Measurements from ENCODE around the gene IL1B.
"Not testable (repeated sequence)": the region's sequence is repeated elsewhere in the genome, so short reads cannot be mapped to it uniquely, and the experiment has no call there.

IL1B gene

GRCh38 chr2:112839407-112840067, 3.0 kb upstream of the IL1B start:
- Histone ChIP-seq H3K27me3 (ENCODE audit: insufficient read depth, insufficient read length) (no peaks in the 10 kb centered on the region), H3K9me3 (ENCODE audit: insufficient read depth, low read length) (no peaks in the 10 kb centered on the region), H3K36me3 (ENCODE audit: insufficient read depth, insufficient read length, low read length) (no peaks in the 10 kb centered on the region), H3K4me3 (ENCODE audit: insufficient read length, low read depth) (no peak overlapping the region), H3K9ac (ENCODE audit: insufficient read length, low read depth) (no peak overlapping the region), H3K4me1 (ENCODE audit: insufficient read depth, insufficient read length) (no peaks in the 10 kb centered on the region)
- DNase-seq (ENCODE audit: low read depth, low spot score) = no peak
- TF ChIP-seq YY1 (IDR thresholded peaks at IDR 0.05; ENCODE audit: insufficient read depth, insufficient read length) (no peak), SUZ12 (IDR thresholded peaks at IDR 0.05; ENCODE audit: extremely low read depth, insufficient read depth, insufficient read length) (no peak), ZNF274 (IDR thresholded peaks at IDR 0.05; ENCODE audit: low read depth, low read length) (no peak)

DNA sequence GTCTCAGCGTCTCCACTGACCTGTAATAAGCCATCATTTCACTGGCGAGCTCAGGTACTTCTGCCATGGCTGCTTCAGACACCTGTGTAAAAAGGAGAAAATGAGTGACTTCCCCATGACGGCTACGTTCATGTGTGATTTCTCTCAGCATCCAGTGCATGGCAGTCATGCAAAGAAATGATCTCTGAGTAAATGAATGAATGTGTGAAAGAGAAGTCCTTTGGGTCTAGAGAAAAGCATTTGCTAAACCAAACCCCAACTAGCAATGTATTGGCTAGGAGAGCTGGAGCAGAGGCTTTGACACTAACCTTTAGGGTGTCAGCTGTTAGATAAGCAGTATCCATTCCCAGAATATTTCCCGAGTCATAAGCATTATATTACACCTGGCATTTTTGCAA, 417 bp downstream of the IL1B start:
- no peaks in the 10 kb centered on the region for H3K27me3 ChIP-seq (ENCODE audit: insufficient read depth, insufficient read length)
- H3K4me1 ChIP-seq (ENCODE audit: insufficient read depth, insufficient read length) = peaks cover 3% of the 10 kb centered on the region
- H3K4me3 ChIP-seq (ENCODE audit: insufficient read length, low read depth) = no peak overlapping the region
- no peak overlapping the region for H3K9ac ChIP-seq (ENCODE audit: insufficient read length, low read depth)
- no peak for TF ChIP-seq YY1 (IDR thresholded peaks at IDR 0.05; ENCODE audit: insufficient read depth, insufficient read length)
- no peak for TF ChIP-seq SUZ12 (IDR thresholded peaks at IDR 0.05; ENCODE audit: extremely low read depth, insufficient read depth, insufficient read length)
- TF ChIP-seq ZNF274 (IDR thresholded peaks at IDR 0.05; ENCODE audit: low read depth, low read length) = no peak
- H3K36me3 ChIP-seq (ENCODE audit: insufficient read depth, insufficient read length, low read length) = no peaks in the 10 kb centered on the region
- H3K9me3 ChIP-seq (ENCODE audit: insufficient read depth, low read length) = no peaks in the 10 kb centered on the region
- DNase-seq (ENCODE audit: low read depth, low spot score) = no peak

GRCh38 chr2:112835536-112836162, 930 bp downstream of the IL1B start:
- Histone ChIP-seq H3K9ac (ENCODE audit: insufficient read length, low read depth) (no peak overlapping the region), H3K9me3 (ENCODE audit: insufficient read depth, low read length) (no peaks in the 10 kb centered on the region), H3K4me1 (ENCODE audit: insufficient read depth, insufficient read length) (peaks cover 3% of the 10 kb centered on the region), H3K36me3 (ENCODE audit: insufficient read depth, insufficient read length, low read length) (no peaks in the 10 kb centered on the region), H3K27me3 (ENCODE audit: insufficient read depth, insufficient read length) (no peaks in the 10 kb centered on the region), H3K4me3 (ENCODE audit: insufficient read length, low read depth) (no peak overlapping the region)
- no peak for DNase-seq (ENCODE audit: low read depth, low spot score)
- TF ChIP-seq SUZ12 (IDR thresholded peaks at IDR 0.05; ENCODE audit: extremely low read depth, insufficient read depth, insufficient read length) = no peak
- no peak for TF ChIP-seq YY1 (IDR thresholded peaks at IDR 0.05; ENCODE audit: insufficient read depth, insufficient read length)
- TF ChIP-seq ZNF274 (IDR thresholded peaks at IDR 0.05; ENCODE audit: low read depth, low read length) = no peak

DNA sequence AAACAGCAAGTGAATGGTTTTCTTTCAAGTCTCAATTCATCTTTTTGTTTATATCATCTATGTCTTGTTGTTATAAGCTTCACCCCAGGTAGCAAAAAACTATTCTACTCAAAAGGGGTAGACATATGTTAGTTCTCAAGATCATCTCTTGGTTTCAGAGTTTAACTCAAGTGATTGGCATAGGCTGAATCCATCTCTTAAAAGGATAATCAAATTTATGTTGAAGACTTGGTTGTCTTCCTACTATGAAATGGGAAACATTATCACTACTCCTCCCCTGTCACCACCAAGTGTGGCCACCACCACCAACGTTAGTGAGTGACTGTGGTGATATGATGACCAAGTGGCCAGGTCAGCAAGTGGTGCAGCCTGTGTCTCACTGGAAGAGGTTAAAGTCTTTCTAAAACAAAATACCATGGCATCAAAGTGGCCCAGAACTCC, 1.5 kb downstream of the IL1B start:
- no peaks in the 10 kb centered on the region for H3K36me3 ChIP-seq (ENCODE audit: insufficient read depth, insufficient read length, low read length)
- H3K27me3 ChIP-seq (ENCODE audit: insufficient read depth, insufficient read length) = no peaks in the 10 kb centered on the region
- peaks cover 3% of the 10 kb centered on the region for H3K4me1 ChIP-seq (ENCODE audit: insufficient read depth, insufficient read length)
- no peak overlapping the region for H3K9ac ChIP-seq (ENCODE audit: insufficient read length, low read depth)
- no peaks in the 10 kb centered on the region for H3K9me3 ChIP-seq (ENCODE audit: insufficient read depth, low read length)
- no peak overlapping the region for H3K4me3 ChIP-seq (ENCODE audit: insufficient read length, low read depth)
- TF ChIP-seq ZNF274 (IDR thresholded peaks at IDR 0.05; ENCODE audit: low read depth, low read length) = no peak
- no peak for TF ChIP-seq SUZ12 (IDR thresholded peaks at IDR 0.05; ENCODE audit: extremely low read depth, insufficient read depth, insufficient read length)
- no peak for TF ChIP-seq YY1 (IDR thresholded peaks at IDR 0.05; ENCODE audit: insufficient read depth, insufficient read length)
- DNase-seq (ENCODE audit: low read depth, low spot score) = no peak

DNA sequence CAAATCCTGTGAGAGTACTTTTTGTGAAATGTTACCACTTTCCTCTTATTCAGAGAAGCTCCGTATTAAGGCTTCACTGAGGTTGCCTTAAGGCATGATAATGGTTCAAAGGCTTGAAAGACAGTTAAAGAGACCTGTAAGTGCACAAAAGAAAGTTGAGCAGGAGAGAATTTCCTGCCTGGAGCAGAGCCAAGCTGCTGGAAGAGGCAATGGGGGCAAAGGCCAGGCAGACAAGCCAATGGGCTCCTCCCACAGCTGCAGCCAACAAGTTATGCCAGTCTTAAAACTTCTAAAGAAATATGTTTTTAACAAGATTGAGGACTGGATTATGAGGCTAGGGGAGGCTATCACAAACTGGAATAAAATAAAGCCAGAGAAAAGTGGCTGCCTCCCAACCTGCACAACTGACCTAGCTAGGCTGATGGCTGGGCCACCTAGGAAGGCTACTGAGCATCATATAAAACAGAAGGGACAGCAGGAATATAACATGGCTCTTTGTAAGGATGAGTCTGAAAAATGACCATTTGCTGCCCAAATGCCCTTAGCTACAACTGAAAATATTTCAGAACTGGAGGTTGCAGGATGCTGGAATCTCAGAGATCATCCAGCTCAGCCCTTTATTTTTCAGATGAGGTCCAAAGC, 2.1 kb downstream of the IL1B start:
- no peak overlapping the region for H3K4me3 ChIP-seq (ENCODE audit: insufficient read length, low read depth)
- peaks cover 3% of the 10 kb centered on the region for H3K4me1 ChIP-seq (ENCODE audit: insufficient read depth, insufficient read length)
- H3K27me3 ChIP-seq (ENCODE audit: insufficient read depth, insufficient read length) = no peaks in the 10 kb centered on the region
- TF ChIP-seq SUZ12 (IDR thresholded peaks at IDR 0.05; ENCODE audit: extremely low read depth, insufficient read depth, insufficient read length) (no peak), ZNF274 (IDR thresholded peaks at IDR 0.05; ENCODE audit: low read depth, low read length) (no peak), YY1 (IDR thresholded peaks at IDR 0.05; ENCODE audit: insufficient read depth, insufficient read length) (no peak)
- no peak for DNase-seq (ENCODE audit: low read depth, low spot score)
- H3K36me3 ChIP-seq (ENCODE audit: insufficient read depth, insufficient read length, low read length) = no peaks in the 10 kb centered on the region
- H3K9me3 ChIP-seq (ENCODE audit: insufficient read depth, low read length) = no peaks in the 10 kb centered on the region
- H3K9ac ChIP-seq (ENCODE audit: insufficient read length, low read depth) = no peak overlapping the region

- no peaks in the 10 kb centered on the region for H3K9me3 ChIP-seq (ENCODE audit: insufficient read depth, low read length)
- DNase-seq (ENCODE audit: low read depth, low spot score) = no peak
- H3K4me3 ChIP-seq (ENCODE audit: insufficient read length, low read depth) = no peak overlapping the region
- peaks cover 3% of the 10 kb centered on the region for H3K4me1 ChIP-seq (ENCODE audit: insufficient read depth, insufficient read length)
- H3K27me3 ChIP-seq (ENCODE audit: insufficient read depth, insufficient read length) = no peaks in the 10 kb centered on the region
- H3K9ac ChIP-seq (ENCODE audit: insufficient read length, low read depth) = no peak overlapping the region
- H3K36me3 ChIP-seq (ENCODE audit: insufficient read depth, insufficient read length, low read length) = no peaks in the 10 kb centered on the region
- TF ChIP-seq ZNF274 (IDR thresholded peaks at IDR 0.05; ENCODE audit: low read depth, low read length) (no peak), SUZ12 (IDR thresholded peaks at IDR 0.05; ENCODE audit: extremely low read depth, insufficient read depth, insufficient read length) (no peak), YY1 (IDR thresholded peaks at IDR 0.05; ENCODE audit: insufficient read depth, insufficient read length) (no peak)
These were observed 2.6 kb downstream of the IL1B start for GRCh38 chr2:112833976-112834375.

GRCh38 chr2:112833639-112833931, 3.0 kb downstream of the IL1B start:
- not testable (repeated sequence) for H3K9me3 ChIP-seq (ENCODE audit: insufficient read depth, low read length); H3K36me3 ChIP-seq (ENCODE audit: insufficient read depth, insufficient read length, low read length); H3K9ac ChIP-seq (ENCODE audit: insufficient read length, low read depth); H3K27me3 ChIP-seq (ENCODE audit: insufficient read depth, insufficient read length); H3K4me3 ChIP-seq (ENCODE audit: insufficient read length, low read depth); DNase-seq (ENCODE audit: low read depth, low spot score); H3K4me1 ChIP-seq (ENCODE audit: insufficient read depth, insufficient read length)
